ENCODE measurements around the gene ABHD6.

The ABHD6 gene

DNA sequence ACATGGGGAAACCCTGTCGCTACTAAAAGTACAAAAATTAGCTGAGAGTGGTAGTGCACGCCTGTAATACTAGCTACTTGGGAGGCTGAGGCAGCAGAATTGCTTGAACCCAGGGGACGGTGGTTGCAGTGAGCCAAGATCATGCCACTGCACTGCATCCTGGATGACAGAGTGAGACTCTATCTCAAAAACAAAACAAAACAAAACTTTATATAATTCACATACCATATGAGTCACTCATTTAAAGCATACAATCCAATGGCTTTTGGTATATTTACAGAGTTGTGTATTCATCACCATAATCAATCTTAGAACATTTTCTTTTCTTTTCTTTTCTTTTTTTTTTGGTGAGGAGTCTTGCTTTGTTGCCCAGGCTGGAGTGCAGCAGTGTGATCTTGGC, 103.8 kb downstream of the ABHD6 start:
- no peak for DNase-seq (ENCODE audit: low read depth, low spot score)

DNA sequence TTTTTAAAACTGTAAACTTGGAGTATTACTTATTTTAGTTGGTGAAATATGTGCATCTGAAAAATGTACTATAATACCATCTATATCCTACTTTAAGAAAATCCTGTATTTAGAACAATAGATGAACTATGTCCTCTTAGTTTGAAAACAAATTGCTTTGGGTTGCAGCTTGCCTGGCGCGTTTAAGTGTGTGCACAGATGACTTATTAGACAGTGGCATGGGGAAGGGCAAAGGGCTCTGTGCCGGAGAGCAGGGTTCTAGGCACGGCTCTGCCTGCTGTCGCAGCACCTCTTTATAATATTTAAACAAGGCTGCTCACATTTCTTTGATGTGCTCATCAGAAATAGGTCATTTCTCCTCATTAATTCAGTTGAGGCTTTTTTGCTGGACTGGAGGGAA, 105.1 kb downstream of the ABHD6 start:
- DNase-seq (ENCODE audit: low read depth, low spot score): no peak

Data from ELF-1 (cell line).